Mucosa of stomach (tissue), 1 donor: ENCODE results near the gene LIMK1.

Source experiments
- H3K27me3 ChIP-seq: one replicate; pipeline ENCODE4 v1.7.0; 2013; ENCODE audit warnings: mild to moderate bottlenecking, low read length; ENCODE audit not compliant: control insufficient read depth, insufficient read depth
- H3K36me3 ChIP-seq: one replicate; pipeline ENCODE4 v1.7.0; 2013; ENCODE audit warnings: low read length; ENCODE audit not compliant: control insufficient read depth, insufficient read depth
- H3K4me1 ChIP-seq: one replicate; pipeline ENCODE4 v1.7.0; 2013; ENCODE audit warnings: mild to moderate bottlenecking, low read length; ENCODE audit not compliant: control insufficient read depth, insufficient read depth
- H3K4me3 ChIP-seq: one replicate; pipeline ENCODE4 v1.7.0; 2013; ENCODE audit warnings: low read length
- H3K9ac ChIP-seq: one replicate; pipeline ENCODE4 v1.7.0; 2013; ENCODE audit warnings: mild to moderate bottlenecking, low read length, moderate library complexity
- H3K9me3 ChIP-seq: one replicate; pipeline ENCODE4 v1.7.0; 2013; ENCODE audit warnings: mild to moderate bottlenecking, low read length, moderate library complexity; ENCODE audit not compliant: control insufficient read depth
- donor health status: Pancreatic carcinoma.

LIMK1 gene

DNA sequence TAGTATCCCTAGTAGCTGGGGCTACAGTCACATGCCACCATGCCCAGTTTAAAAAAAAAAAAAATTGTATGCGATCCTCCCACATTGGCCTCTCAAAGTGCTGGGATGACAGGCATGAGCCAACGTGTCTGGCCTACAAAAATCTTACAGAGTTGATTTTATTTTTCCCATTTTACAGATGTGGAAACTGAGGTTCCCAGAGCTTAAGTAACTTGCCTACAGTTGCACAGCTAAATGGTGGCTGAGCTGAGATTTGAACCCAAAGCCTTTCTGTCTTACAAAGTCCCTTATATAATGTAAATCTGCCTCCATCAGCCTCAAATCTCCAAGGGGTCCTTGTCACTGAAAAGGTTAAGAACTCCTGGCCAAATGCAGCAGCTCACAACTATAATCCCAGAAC is 24.6 kb upstream of the LIMK1 start:
- Histone ChIP-seq H3K4me1 (peaks cover 34% of the 10 kb centered on the region), H3K9me3 (no peaks in the 10 kb centered on the region), H3K27me3 (no peaks in the 10 kb centered on the region), H3K9ac (no peak overlapping the region), H3K4me3 (no peak overlapping the region), H3K36me3 (no peaks in the 10 kb centered on the region)

DNA sequence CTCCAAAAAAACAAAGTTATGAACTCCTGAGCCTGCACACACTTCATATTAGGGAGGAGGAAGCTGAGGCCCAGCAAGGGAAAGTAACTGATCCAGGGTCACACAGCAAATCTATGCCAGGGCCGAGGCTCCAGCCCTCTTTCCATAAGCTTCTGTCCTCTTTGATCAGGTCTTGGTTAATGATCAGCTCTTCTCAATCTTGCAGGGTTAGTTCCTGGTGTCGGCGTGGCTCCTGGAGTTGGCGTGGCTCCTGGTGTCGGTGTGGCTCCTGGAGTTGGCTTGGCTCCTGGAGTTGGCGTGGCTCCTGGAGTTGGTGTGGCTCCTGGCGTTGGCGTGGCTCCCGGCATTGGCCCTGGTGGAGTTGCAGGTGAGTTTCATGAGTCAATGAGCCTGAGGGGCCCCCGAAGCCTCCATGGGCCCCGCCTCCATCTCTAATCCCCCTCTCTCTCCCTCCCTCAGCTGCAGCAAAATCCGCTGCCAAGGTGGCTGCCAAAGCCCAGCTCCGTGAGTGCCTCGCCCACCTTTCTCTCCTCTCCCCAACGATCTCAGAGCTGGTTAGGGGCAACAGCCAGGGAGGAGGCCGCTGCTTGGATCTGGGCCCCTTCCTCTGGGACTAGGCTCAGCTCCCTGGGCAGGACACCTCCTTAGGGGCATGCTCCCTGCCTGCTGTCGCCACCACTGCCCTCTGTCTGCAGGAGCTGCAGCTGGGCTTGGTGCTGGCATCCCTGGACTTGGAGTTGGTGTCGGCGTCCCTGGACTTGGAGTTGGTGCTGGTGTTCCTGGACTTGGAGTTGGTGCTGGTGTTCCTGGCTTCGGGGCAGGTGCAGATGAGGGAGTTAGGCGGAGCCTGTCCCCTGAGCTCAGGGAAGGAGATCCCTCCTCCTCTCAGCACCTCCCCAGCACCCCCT is 23.7 kb upstream of the LIMK1 start:
- H3K9ac ChIP-seq: peak overlapping the region; percentile 47
- H3K4me1 ChIP-seq: peaks cover 34% of the 10 kb centered on the region

DNA sequence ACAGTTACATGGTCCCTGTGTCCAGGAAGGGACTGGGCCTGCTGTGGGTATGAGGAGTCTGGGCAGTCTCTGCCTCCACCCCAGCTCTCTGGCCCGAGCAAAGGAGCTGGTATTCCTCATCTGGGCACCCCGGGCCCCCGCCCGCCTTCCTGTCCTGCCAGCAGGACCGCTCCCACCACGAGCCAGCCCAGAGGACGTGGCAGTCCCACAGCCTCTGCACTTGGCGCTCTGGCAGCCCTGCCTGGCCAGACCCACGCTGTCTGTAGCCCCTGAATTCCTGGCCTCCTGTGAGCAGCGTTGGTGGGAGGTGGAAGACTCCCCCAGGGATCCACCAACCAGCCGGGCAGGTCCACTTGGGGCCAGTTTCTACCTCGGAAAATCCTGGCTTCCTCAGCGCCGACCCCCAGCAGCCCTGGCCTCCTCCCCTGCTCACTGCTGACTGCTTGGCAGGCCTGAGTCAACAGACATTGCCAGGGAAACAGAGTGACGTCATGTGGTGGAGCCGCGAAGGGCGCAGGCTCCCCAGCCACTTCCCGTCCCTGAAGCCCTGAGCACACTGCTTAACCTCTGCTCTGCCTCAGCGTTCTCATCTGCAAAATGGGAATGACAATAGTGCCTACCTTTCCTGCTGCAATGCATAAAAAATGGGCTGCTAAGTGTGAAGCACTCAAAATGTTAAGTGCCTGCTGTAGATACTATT is 21.6 kb upstream of the LIMK1 start:
- H3K9ac ChIP-seq: peak overlapping the region; percentile 93
- peaks cover 39% of the 10 kb centered on the region for H3K4me1 ChIP-seq
- no peaks in the 10 kb centered on the region for H3K27me3 ChIP-seq
- peak overlapping the region; percentile 23 for H3K4me3 ChIP-seq
- H3K9me3 ChIP-seq: no peaks in the 10 kb centered on the region
- H3K36me3 ChIP-seq: no peaks in the 10 kb centered on the region

More for the DNA sequence above, 23.7 kb upstream of the LIMK1 start:
- Histone ChIP-seq H3K27me3 (no peaks in the 10 kb centered on the region), H3K36me3 (no peaks in the 10 kb centered on the region), H3K4me3 (no peak overlapping the region), H3K9me3 (no peaks in the 10 kb centered on the region)

DNA sequence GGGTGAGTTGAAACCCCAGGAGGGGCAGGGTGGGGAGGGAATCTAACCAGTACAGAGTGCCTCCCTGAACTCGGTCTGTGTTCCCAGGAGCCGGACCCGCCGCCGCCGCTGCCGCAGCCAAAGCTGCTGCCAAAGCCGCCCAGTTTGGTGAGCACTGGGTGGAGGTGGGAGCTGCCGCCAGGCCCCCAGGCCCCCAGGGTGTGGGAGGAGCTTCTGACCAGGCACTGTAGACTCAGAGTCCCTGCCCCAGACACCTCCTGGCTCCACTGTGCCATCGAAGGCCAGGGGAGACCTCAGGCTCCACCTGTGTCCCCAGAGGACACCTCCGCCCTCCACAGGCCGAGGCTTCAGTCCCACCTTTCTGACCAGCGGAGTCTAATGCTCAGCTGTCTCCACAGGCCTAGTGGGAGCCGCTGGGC is 20.4 kb upstream of the LIMK1 start:
- no peak overlapping the region for H3K9ac ChIP-seq
- H3K4me1 ChIP-seq: peaks cover 39% of the 10 kb centered on the region
- H3K27me3 ChIP-seq: no peaks in the 10 kb centered on the region
- no peak overlapping the region for H3K4me3 ChIP-seq
- no peaks in the 10 kb centered on the region for H3K36me3 ChIP-seq
- H3K9me3 ChIP-seq: no peaks in the 10 kb centered on the region

DNA sequence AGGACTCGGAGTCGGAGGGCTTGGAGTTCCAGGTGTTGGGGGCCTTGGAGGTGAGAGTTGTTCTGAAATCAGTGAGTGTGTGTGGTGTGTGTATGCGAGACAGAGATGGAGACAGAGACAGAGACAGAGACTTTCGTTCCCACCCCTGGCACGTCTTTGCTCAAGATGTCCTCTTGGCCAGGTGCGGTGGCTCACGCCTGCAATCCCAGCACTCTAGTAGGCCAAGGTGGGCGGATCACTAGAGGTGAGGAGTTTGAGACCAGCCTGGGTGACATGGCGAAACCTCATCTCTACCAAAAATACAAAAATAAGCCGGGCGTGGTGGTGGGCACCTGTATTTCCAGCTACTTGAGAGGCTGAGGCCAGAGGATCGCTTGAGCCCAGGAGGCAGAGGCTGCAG is 20.0 kb upstream of the LIMK1 start:
- H3K27me3 ChIP-seq: no peaks in the 10 kb centered on the region
- no peaks in the 10 kb centered on the region for H3K9me3 ChIP-seq
- H3K9ac ChIP-seq: no peak overlapping the region
- H3K4me1 ChIP-seq: peaks cover 39% of the 10 kb centered on the region
- no peaks in the 10 kb centered on the region for H3K36me3 ChIP-seq
- no peak overlapping the region for H3K4me3 ChIP-seq

DNA sequence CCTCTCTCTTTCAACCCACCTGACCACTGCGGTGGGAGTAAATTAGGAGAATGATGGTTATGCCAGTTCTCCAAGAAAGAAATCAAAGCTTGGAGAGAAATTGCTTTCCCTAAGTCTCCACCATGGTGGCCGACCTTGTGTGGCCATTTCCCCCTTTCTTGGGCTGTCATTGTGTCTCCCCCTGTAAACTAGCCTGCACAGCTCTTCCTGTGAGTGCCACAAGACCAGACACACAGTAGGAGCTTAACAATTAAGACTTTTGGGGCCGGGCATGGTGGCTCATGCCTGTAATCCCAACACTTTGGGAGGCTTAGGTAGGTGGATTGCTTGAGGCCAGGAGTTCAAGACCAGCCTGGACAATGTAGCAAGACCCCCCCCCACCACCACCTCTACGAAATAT is 18.9 kb upstream of the LIMK1 start:
- Histone ChIP-seq H3K4me1 (peaks cover 31% of the 10 kb centered on the region), H3K4me3 (no peak overlapping the region), H3K9ac (no peak overlapping the region), H3K36me3 (no peaks in the 10 kb centered on the region), H3K9me3 (no peaks in the 10 kb centered on the region), H3K27me3 (no peaks in the 10 kb centered on the region)

DNA sequence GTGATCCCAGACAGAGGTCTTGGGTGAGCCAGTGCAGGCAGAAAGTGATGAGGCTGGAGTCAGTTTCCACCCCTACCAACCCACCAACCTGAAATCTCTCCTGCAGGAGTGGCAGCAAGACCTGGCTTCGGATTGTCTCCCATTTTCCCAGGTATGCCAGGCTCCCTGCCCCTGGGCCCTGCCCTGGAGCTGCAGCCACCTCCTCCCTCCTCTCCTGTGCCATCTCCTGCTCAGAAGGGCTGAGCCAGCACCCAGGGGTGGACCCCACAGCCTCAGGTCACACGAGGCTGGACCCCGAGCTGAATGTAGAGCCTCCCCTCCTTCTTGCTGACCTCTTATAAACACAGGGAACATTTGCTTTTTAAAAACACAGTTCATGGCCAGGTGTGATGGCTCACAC is 17.0 kb upstream of the LIMK1 start:
- Histone ChIP-seq H3K9me3 (no peaks in the 10 kb centered on the region), H3K36me3 (no peaks in the 10 kb centered on the region), H3K4me1 (peaks cover 13% of the 10 kb centered on the region)

DNA sequence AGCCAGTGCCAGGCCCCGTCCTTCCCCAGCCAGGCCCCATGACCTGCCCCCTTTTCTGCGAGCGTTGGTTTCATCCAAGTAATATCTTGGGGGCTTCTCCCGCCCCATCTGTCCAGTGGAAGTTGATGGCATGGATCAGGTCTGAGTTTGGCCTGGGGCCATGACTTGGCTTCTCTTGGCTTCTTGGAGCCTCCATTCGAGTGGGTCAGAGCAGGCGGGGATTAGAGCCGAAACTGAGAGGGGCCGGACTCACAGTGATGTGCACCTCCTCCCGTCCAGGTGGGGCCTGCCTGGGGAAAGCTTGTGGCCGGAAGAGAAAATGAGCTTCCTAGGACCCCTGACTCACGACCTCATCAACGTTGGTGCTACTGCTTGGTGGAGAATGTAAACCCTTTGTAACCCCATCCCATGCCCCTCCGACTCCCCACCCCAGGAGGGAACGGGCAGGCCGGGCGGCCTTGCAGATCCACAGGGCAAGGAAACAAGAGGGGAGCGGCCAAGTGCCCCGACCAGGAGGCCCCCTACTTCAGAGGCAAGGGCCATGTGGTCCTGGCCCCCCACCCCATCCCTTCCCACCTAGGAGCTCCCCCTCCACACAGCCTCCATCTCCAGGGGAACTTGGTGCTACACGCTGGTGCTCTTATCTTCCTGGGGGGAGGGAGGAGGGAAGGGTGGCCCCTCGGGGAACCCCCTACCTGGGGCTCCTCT is 15.1 kb upstream of the LIMK1 start:
- H3K9ac ChIP-seq: no peak overlapping the region
- no peaks in the 10 kb centered on the region for H3K9me3 ChIP-seq
- peaks cover 5% of the 10 kb centered on the region for H3K4me1 ChIP-seq
- no peaks in the 10 kb centered on the region for H3K27me3 ChIP-seq
- H3K4me3 ChIP-seq: no peak overlapping the region
- H3K36me3 ChIP-seq: no peaks in the 10 kb centered on the region

More for the DNA sequence above, 17.0 kb upstream of the LIMK1 start:
- Histone ChIP-seq H3K9ac (no peak overlapping the region), H3K4me3 (no peak overlapping the region), H3K27me3 (no peaks in the 10 kb centered on the region)

DNA sequence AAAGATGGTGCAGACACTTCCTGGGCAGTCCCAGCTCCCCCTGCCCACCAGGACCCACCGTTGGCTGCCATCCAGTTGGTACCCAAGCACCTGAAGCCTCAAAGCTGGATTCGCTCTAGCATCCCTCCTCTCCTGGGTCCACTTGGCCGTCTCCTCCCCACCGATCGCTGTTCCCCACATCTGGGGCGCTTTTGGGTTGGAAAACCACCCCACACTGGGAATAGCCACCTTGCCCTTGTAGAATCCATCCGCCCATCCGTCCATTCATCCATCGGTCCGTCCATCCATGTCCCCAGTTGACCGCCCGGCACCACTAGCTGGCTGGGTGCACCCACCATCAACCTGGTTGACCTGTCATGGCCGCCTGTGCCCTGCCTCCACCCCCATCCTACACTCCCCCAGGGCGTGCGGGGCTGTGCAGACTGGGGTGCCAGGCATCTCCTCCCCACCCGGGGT is 14.5 kb upstream of the LIMK1 start:
- no peak overlapping the region for H3K9ac ChIP-seq
- no peaks in the 10 kb centered on the region for H3K36me3 ChIP-seq
- no peak overlapping the region for H3K4me3 ChIP-seq
- H3K4me1 ChIP-seq: peaks cover 5% of the 10 kb centered on the region
- no peaks in the 10 kb centered on the region for H3K9me3 ChIP-seq
- H3K27me3 ChIP-seq: no peaks in the 10 kb centered on the region

DNA sequence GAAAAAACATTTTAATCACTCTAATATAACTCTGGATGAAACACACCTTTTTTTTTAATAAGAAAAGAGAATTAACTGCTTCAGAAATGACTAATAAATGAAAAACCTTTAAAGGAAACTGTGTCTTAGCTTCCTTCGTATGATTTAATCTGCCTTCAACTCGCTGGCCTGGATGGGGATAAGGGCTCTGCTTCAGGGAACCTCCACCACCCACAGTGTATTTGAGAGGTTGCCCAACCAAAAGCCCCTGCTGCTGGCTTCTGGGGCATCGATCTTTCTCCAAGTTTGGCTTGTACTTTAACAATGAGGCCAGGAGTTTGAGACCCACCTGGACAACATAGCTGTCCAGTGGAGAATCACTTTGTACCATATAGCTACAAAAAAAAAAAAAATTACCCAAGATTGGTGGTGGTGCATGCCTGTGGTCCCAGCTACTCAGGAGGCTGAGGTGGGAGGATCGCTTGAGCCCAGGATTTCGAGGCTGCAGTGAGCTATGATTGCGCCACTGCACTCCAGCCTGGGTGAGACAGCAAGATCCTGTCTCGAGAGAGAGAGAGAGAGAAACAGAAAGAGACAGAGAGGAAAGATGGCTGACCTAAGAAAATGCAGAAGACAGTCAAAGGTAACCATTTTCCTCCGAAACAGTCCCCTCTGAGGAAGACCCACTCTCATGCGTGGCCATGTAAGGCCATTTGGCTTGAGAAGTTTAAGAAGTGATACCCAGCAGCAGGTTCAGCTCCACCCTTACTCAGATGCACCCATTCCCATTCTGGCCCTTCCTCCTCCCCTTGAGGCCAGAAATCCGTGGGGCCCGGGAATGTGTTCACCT is 13.6 kb upstream of the LIMK1 start:
- Histone ChIP-seq H3K27me3 (no peaks in the 10 kb centered on the region), H3K9me3 (no peaks in the 10 kb centered on the region), H3K9ac (no peak overlapping the region), H3K4me1 (peaks cover 5% of the 10 kb centered on the region), H3K4me3 (no peak overlapping the region), H3K36me3 (no peaks in the 10 kb centered on the region)

DNA sequence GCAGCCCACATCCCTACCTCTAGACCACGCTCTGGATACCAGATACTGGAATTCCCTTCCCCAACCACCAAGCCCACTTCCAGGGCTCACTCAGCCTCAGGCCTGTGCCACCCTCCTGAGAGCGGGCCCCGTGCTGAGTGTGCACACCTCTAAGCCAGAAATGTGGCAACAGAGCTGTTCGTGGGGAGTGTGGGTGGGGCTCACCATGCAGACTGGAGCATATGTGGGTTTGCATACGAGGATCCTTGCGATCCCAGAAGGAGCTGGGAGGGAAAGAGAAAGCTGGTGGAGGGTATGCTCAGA is 13.0 kb upstream of the LIMK1 start:
- Histone ChIP-seq H3K36me3 (no peaks in the 10 kb centered on the region), H3K27me3 (no peaks in the 10 kb centered on the region), H3K9me3 (no peaks in the 10 kb centered on the region), H3K4me1 (peaks cover 5% of the 10 kb centered on the region), H3K4me3 (no peak overlapping the region), H3K9ac (no peak overlapping the region)
